ENCODE results near the gene NEB.
A peak's percentile ranks its signal among the peaks of the same experiment; 100 is the strongest.

NEB gene

GRCh38 chr2:151770995-151771394 is 36.7 kb upstream of the NEB start:
- Histone ChIP-seq H2AFZ (ENCODE audit: low read length) (no peak overlapping the region; the same call in 1 of the 2 replicates), H3K9me2 (replicated peaks; ENCODE audit: insufficient read depth, low read length) (no peaks in the 10 kb centered on the region), H3K4me1 (ENCODE audit: low read length) (peaks cover 19% of the 10 kb centered on the region), H3K36me3 (replicated peaks; ENCODE audit: insufficient read depth, low read length) (no peaks in the 10 kb centered on the region), H3K4me2 (ENCODE audit: low read depth, low read length) (peak overlapping the region; percentile 52), H3K27me3 (replicated peaks; ENCODE audit: insufficient read depth, low read length) (no peaks in the 10 kb centered on the region), H3F3A (ENCODE audit: insufficient read depth, low read length) (peaks cover 5% of the 10 kb centered on the region; the same call in 1 of the 2 replicates), H3K27ac (ENCODE audit: low read length) (peak overlapping the region; percentile 64; the same call in 1 of the 2 replicates), H3K4me3 (ENCODE audit: low read length) (0 out of 2 replicates have a peak overlapping the region, but pooled peaks have one; percentile 4), H3K9ac (ENCODE audit: low read length) (no peak overlapping the region; the same call in 1 of the 2 replicates), H3K79me2 (ENCODE audit: low read length) (no peaks in the 10 kb centered on the region), H4K20me1 (ENCODE audit: insufficient read depth, low read length) (no peaks in the 10 kb centered on the region), H3K9me3 (replicated peaks; ENCODE audit: insufficient read depth, low read length) (no peaks in the 10 kb centered on the region)
- TF ChIP-seq EZH2 (optimal IDR thresholded peaks at IDR 0.05; ENCODE audit: low read depth, low read length) (no peak), CTCF (IDR thresholded peaks at IDR 0.05; ENCODE audit: low read length) (no peak), EZH2phosphoT487 (IDR thresholded peaks at IDR 0.05; ENCODE audit: low read length) (no peak)
- DNase-seq = no peak

DNA sequence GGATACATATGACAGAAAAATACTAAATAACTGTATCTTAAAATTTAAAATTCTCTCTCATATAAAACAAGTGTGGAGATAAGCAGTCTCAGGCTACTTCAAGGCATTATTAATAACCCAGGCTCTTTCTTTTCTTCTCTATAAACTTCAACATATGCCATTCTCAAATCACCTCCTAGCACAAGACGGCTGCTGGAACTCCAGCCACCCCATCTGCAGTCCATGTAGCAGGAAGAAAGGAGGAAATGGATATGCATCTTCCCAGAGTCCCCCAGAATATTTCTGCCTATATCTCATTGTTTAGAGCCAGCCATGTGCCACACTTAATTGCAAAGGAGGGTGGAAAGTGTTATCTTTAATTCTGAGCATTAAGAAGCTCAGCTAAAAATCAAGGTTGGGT is 35.3 kb upstream of the NEB start:
- Histone ChIP-seq H2AFZ (ENCODE audit: low read length) (no peak overlapping the region), H3K79me2 (ENCODE audit: low read length) (no peaks in the 10 kb centered on the region), H3K9me3 (replicated peaks; ENCODE audit: insufficient read depth, low read length) (no peaks in the 10 kb centered on the region), H3K27me3 (replicated peaks; ENCODE audit: insufficient read depth, low read length) (no peaks in the 10 kb centered on the region), H3K4me3 (ENCODE audit: low read length) (no peak overlapping the region), H3K4me1 (ENCODE audit: low read length) (peaks cover 19% of the 10 kb centered on the region), H3K4me2 (ENCODE audit: low read depth, low read length) (no peak overlapping the region), H4K20me1 (ENCODE audit: insufficient read depth, low read length) (no peaks in the 10 kb centered on the region), H3F3A (ENCODE audit: insufficient read depth, low read length) (peaks cover 5% of the 10 kb centered on the region; the same call in 1 of the 2 replicates), H3K9ac (ENCODE audit: low read length) (no peak overlapping the region), H3K9me2 (replicated peaks; ENCODE audit: insufficient read depth, low read length) (no peaks in the 10 kb centered on the region), H3K36me3 (replicated peaks; ENCODE audit: insufficient read depth, low read length) (no peaks in the 10 kb centered on the region), H3K27ac (ENCODE audit: low read length) (no peak overlapping the region)
- no peak for TF ChIP-seq EZH2 (optimal IDR thresholded peaks at IDR 0.05; ENCODE audit: low read depth, low read length)
- TF ChIP-seq CTCF (IDR thresholded peaks at IDR 0.05; ENCODE audit: low read length) = no peak
- TF ChIP-seq EZH2phosphoT487 (IDR thresholded peaks at IDR 0.05; ENCODE audit: low read length) = no peak
- DNase-seq = no peak

- H2AFZ ChIP-seq (ENCODE audit: low read length) = no peak overlapping the region
- H3K4me2 ChIP-seq (ENCODE audit: low read depth, low read length) = no peak overlapping the region
- TF ChIP-seq CTCF (IDR thresholded peaks at IDR 0.05; ENCODE audit: low read length) (no peak), EZH2phosphoT487 (IDR thresholded peaks at IDR 0.05; ENCODE audit: low read length) (no peak), EZH2 (optimal IDR thresholded peaks at IDR 0.05; ENCODE audit: low read depth, low read length) (no peak)
- peaks cover 5% of the 10 kb centered on the region; the same call in 1 of the 2 replicates for H3F3A ChIP-seq (ENCODE audit: insufficient read depth, low read length)
- H3K36me3 ChIP-seq (replicated peaks; ENCODE audit: insufficient read depth, low read length) = no peaks in the 10 kb centered on the region
- no peak overlapping the region for H3K4me3 ChIP-seq (ENCODE audit: low read length)
- H3K4me1 ChIP-seq (ENCODE audit: low read length) = peaks cover 19% of the 10 kb centered on the region
- H3K9me3 ChIP-seq (replicated peaks; ENCODE audit: insufficient read depth, low read length) = no peaks in the 10 kb centered on the region
- no peaks in the 10 kb centered on the region for H3K27me3 ChIP-seq (replicated peaks; ENCODE audit: insufficient read depth, low read length)
- H4K20me1 ChIP-seq (ENCODE audit: insufficient read depth, low read length) = no peaks in the 10 kb centered on the region
- no peaks in the 10 kb centered on the region for H3K9me2 ChIP-seq (replicated peaks; ENCODE audit: insufficient read depth, low read length)
- no peak overlapping the region for H3K9ac ChIP-seq (ENCODE audit: low read length)
- H3K27ac ChIP-seq (ENCODE audit: low read length) = no peak overlapping the region
- no peak for DNase-seq
- no peaks in the 10 kb centered on the region for H3K79me2 ChIP-seq (ENCODE audit: low read length)
These were observed 33.3 kb upstream of the NEB start for GRCh38 chr2:151767536-151767935.

Data from MM.1S (cell line).